Upper lobe of right lung (tissue), 1 donor: Measurements from ENCODE around the gene GALNT12. TPM values are rescaled to one million over a fixed set of nuclear protein-coding genes. Genes with fewer than 3 reads are reported as not detected.
A peak's percentile ranks its signal among the peaks of the same experiment; 100 is the strongest.

Source experiments
- ATAC-seq: fragments of 200-7000 bp; cut with Tn5 transposase; one replicate; pipeline ENCODE4 v1.9.1; 2020; ENCODE audit warnings: mild to moderate bottlenecking, moderate library complexity
- DNase-seq: peaks from one replicate; pipeline ENCODE4 v3.0.0-alpha.2; 2020
- H3K27ac ChIP-seq: fragments of 200-600 bp; one replicate; pipeline ENCODE4 v1.8.0; 2022
- H3K27me3 ChIP-seq: fragments of 200-600 bp; one replicate; pipeline ENCODE4 v1.8.0; 2022; ENCODE audit warnings: mild to moderate bottlenecking
- H3K36me3 ChIP-seq: fragments of 200-600 bp; one replicate; pipeline ENCODE4 v1.8.0; 2022
- H3K4me1 ChIP-seq: fragments of 200-600 bp; one replicate; pipeline ENCODE4 v1.8.0; 2022
- H3K4me3 ChIP-seq: fragments of 200-600 bp; one replicate; pipeline ENCODE4 v1.8.0; 2022; ENCODE audit warnings: mild to moderate bottlenecking
- H3K9me3 ChIP-seq: fragments of 200-600 bp; one replicate; pipeline ENCODE4 v1.8.0; 2022
- intact Hi-C: fragments of 100-400 bp; cut with DNase I; formaldehyde crosslinking; loops from one replicate; pipeline ENCODE4 v1.11.0; 2022
- total RNA-seq: library from RNA; stranded (reverse); fragmentation: NEBNext Ultra II Directional; extraction: Animal tissue kit (Norgen Biotek cat#: 25700); gene quantifications from one replicate; pipeline ENCODE4 v1.2.1, GENCODE V29; 2021
- TF ChIP-seq, protein P1 (sequence below): fragments of 200-600 bp; IDR thresholded peaks from one replicate; pipeline ENCODE4 v1.8.0; 2022; ENCODE audit warnings: antibody characterized with exemption
- donor health status: DM: no; HTN: yes; CAD: no; lungs with severe emphysema.

The GALNT12 gene
- total RNA-seq, 1 donor from 2014 or later = 28.3 TPM

DNA sequence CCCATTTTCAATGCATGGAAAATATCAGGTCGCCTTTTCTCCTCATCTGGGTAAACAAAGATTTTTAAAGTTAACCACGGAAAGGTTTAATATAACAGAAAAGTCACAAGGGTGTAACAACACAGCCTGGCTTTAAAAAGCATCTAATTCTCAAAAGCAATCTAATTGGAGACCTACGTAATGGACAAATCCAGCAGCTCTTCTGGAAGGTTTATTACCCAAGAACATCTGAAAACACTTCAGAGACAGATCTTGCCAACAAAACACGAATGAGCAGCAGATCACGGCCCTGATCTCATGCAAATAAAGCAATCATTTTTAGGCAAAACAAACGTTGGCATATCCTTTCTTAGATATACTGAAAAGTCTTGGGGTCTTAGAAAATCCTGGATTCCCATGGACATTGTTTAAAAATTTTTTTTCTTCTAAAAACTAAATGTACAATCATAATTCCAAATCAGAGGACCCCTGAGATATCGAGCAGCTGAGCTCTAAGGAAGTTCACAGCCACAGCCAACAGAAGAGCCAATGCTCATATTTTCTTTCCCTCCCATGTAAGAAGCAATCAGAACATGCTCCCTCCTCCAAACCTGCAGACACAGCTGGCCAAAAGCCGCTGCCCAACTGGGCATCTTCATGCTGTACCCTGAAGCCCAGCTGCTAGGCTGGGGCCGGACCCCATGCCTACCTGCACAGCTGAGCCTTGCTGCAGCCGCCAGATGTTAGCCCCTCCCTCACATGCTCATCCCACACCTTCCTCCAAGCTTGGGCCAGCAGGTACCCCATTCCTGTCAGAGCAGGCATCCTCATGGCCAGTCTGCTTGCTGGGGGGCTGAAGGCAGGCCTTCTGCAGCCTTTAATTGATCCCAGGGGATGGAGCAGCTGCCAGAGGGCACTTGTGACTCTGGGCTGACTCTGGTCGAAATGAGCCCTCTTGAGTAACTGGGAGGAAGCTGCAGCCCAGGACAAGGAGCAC, 22.4 kb upstream of the GALNT12 start:
- TF ChIP-seq, protein P1, sequence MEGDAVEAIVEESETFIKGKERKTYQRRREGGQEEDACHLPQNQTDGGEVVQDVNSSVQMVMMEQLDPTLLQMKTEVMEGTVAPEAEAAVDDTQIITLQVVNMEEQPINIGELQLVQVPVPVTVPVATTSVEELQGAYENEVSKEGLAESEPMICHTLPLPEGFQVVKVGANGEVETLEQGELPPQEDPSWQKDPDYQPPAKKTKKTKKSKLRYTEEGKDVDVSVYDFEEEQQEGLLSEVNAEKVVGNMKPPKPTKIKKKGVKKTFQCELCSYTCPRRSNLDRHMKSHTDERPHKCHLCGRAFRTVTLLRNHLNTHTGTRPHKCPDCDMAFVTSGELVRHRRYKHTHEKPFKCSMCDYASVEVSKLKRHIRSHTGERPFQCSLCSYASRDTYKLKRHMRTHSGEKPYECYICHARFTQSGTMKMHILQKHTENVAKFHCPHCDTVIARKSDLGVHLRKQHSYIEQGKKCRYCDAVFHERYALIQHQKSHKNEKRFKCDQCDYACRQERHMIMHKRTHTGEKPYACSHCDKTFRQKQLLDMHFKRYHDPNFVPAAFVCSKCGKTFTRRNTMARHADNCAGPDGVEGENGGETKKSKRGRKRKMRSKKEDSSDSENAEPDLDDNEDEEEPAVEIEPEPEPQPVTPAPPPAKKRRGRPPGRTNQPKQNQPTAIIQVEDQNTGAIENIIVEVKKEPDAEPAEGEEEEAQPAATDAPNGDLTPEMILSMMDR = no peak
- Histone ChIP-seq H3K4me1 (no peaks in the 10 kb centered on the region), H3K27ac (no peak overlapping the region), H3K9me3 (no peaks in the 10 kb centered on the region), H3K27me3 (no peaks in the 10 kb centered on the region), H3K36me3 (peaks cover 6% of the 10 kb centered on the region), H3K4me3 (no peak overlapping the region)
- DNase-seq = no peak
- ATAC-seq = no peak
- intact Hi-C loops = no loop called here

DNA sequence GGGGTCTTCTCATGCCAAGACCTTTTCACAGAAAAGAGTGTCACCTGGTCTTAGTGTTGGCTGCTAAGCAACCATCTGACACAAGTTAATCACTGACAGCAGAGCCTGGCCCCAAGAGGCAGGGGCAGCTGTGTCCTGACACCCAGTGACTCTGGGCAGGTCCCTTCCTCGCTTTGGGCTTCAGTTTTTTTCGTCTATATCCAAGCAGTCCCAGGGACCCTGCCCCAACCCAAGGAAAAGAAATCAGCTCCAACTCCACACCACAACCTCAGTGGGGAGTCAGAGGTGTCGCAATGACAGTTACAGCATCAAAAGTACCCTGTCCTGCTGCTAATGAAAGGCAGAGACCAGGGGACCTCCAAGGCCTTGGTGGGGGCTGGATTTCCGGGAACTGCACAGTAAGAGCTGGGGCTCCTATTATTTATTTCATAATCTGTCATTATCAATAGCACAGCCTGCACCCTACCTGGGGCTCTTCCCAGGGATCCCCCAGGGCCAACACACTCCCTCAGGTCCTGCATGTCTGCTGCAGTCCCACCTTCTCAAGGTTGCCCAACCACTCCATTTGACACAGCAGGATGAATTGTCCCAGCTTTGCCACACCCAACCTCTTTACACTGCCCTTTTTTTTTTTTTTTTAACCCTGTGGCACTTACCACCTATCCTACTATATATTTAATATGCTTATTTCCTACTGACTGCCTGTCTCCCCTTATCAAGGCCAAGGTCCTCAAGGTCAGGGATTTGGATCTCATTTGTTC, 20.5 kb upstream of the GALNT12 start:
- ATAC-seq (peak; percentile 12), DNase-seq (no peak)
- Histone ChIP-seq H3K27me3 (no peaks in the 10 kb centered on the region), H3K4me3 (no peak overlapping the region), H3K9me3 (no peaks in the 10 kb centered on the region), H3K4me1 (peaks cover 13% of the 10 kb centered on the region), H3K36me3 (peaks cover 6% of the 10 kb centered on the region), H3K27ac (no peak overlapping the region)
- TF ChIP-seq, protein P1 = no peak
- intact Hi-C loops = no loop called here

DNA sequence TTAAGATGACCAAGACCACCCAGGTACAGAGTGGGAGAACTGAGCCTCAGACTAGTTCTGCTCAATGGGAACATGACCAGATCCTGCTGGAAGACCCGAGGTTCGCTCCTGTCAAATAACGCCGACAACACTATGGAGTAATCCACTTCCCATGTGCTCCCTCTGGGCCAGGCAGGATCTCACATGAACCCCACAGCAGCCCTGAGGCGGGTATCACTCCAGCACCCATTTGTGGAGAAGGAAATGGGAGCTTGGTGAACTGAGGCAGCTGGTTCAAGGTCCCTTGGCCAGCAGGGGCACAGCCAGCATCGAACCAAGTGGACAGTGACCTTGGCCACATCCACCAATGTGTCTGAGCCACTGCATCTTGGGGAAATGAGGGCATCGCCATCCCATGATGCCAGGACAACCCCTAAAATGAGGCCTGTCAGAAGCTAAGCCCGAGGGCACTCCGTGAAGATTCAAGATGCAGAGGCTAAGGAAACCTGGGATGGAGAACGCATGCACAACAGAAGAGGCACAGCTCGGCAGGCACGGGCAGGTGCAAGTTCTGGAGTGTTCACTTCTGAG, 19.6 kb upstream of the GALNT12 start:
- Histone ChIP-seq H3K9me3 (no peaks in the 10 kb centered on the region), H3K27me3 (no peaks in the 10 kb centered on the region), H3K4me1 (peaks cover 13% of the 10 kb centered on the region), H3K36me3 (peaks cover 6% of the 10 kb centered on the region), H3K4me3 (no peak overlapping the region), H3K27ac (no peak overlapping the region)
- ATAC-seq = no peak
- intact Hi-C loops = no loop called here
- TF ChIP-seq, protein P1 = no peak
- no peak for DNase-seq

GRCh38 chr9:98789483-98790133, 17.9 kb upstream of the GALNT12 start:
- TF ChIP-seq, protein P1 = no peak
- Histone ChIP-seq H3K9me3 (no peaks in the 10 kb centered on the region), H3K27ac (no peak overlapping the region), H3K36me3 (peaks cover 6% of the 10 kb centered on the region), H3K27me3 (no peaks in the 10 kb centered on the region), H3K4me1 (peaks cover 13% of the 10 kb centered on the region), H3K4me3 (no peak overlapping the region)
- ATAC-seq (no peak), DNase-seq (no peak)
- intact Hi-C loops = no loop called here

GRCh38 chr9:98790134-98790841, 17.2 kb upstream of the GALNT12 start:
- TF ChIP-seq, protein P1 = no peak
- peaks cover 6% of the 10 kb centered on the region for H3K36me3 ChIP-seq
- H3K4me1 ChIP-seq = peaks cover 15% of the 10 kb centered on the region
- no peak overlapping the region for H3K4me3 ChIP-seq
- intact Hi-C loops = no loop called here
- DNase-seq (no peak), ATAC-seq (no peak)
- H3K27me3 ChIP-seq = no peaks in the 10 kb centered on the region
- no peaks in the 10 kb centered on the region for H3K9me3 ChIP-seq
- H3K27ac ChIP-seq = no peak overlapping the region
